HUES64 (cell line): ENCODE measurements around the gene MYO1D.

Experiments
- H3K27ac ChIP-seq: 2 replicates; pipeline ENCODE4 v1.7.0; 2013; ENCODE audit warnings: low read depth, low read length, inconsistent platforms
- H3K27me3 ChIP-seq: 2 replicates; pipeline ENCODE4 v1.6.1; 2013; ENCODE audit warnings: mild to moderate bottlenecking, low read length; ENCODE audit not compliant: insufficient read depth
- H3K36me3 ChIP-seq: 2 replicates; pipeline ENCODE4 v1.6.1; 2013; ENCODE audit warnings: mild to moderate bottlenecking, low read length; ENCODE audit not compliant: insufficient read depth
- H3K4me1 ChIP-seq: 2 replicates; pipeline ENCODE4 v1.6.1; 2013; ENCODE audit warnings: mild to moderate bottlenecking, low read length, moderate library complexity; ENCODE audit not compliant: insufficient read depth
- H3K4me3 ChIP-seq: 2 replicates; pipeline ENCODE4 v1.5.1; 2013; ENCODE audit warnings: mild to moderate bottlenecking, low read length, moderate library complexity
- H3K9ac ChIP-seq: 2 replicates; pipeline ENCODE4 v1.6.1; 2013; ENCODE audit warnings: mild to moderate bottlenecking, low read depth, low read length
- H3K9me3 ChIP-seq: 2 replicates; pipeline ENCODE4 v1.6.1; 2013; ENCODE audit warnings: low read depth, low read length; ENCODE audit not compliant: insufficient read depth
- WGBS: fragments of 150-250, 120-280 bp; methylation state at CpG from one replicate; pipeline ENCODE4 v1.1.7; 2013; ENCODE audit warnings: missing lambda C conversion rate; 5-methylcytosine and 5-hydroxymethylcytosine counted together

Gene MYO1D

GRCh38 chr17:32623196-32623595 lies 253.7 kb downstream of the MYO1D start:
- H3K4me1 ChIP-seq = peaks cover 26% of the 10 kb centered on the region
- no peaks in the 10 kb centered on the region for H3K36me3 ChIP-seq
- no peak overlapping the region for H3K9ac ChIP-seq
- no peak overlapping the region for H3K4me3 ChIP-seq
- WGBS = no CpG with 5 or more reads among the region's 2 CpGs
- H3K9me3 ChIP-seq = no peaks in the 10 kb centered on the region
- no peaks in the 10 kb centered on the region for H3K27me3 ChIP-seq
- H3K27ac ChIP-seq = no peak overlapping the region

- no peaks in the 10 kb centered on the region for H3K9me3 ChIP-seq
- H3K4me3 ChIP-seq = no peak overlapping the region
- 95% methylated on average over 4 of the region's 4 CpGs for WGBS
- H3K9ac ChIP-seq = no peak overlapping the region
- H3K27ac ChIP-seq = no peak overlapping the region
- H3K4me1 ChIP-seq = peaks cover 23% of the 10 kb centered on the region
- H3K27me3 ChIP-seq = no peaks in the 10 kb centered on the region
- no peaks in the 10 kb centered on the region for H3K36me3 ChIP-seq
These were observed 254.4 kb downstream of the MYO1D start for GRCh38 chr17:32622540-32622939.

GRCh38 chr17:32621612-32622312 lies 255.2 kb downstream of the MYO1D start:
- no peaks in the 10 kb centered on the region for H3K9me3 ChIP-seq
- H3K27ac ChIP-seq = no peak overlapping the region
- H3K4me1 ChIP-seq = peaks cover 16% of the 10 kb centered on the region
- H3K9ac ChIP-seq = no peak overlapping the region
- WGBS = 56% methylated on average over 3 of the region's 3 CpGs
- no peaks in the 10 kb centered on the region for H3K27me3 ChIP-seq
- H3K4me3 ChIP-seq = no peak overlapping the region
- no peaks in the 10 kb centered on the region for H3K36me3 ChIP-seq

GRCh38 chr17:32615326-32615725 lies 261.6 kb downstream of the MYO1D start:
- no peaks in the 10 kb centered on the region for H3K36me3 ChIP-seq
- H3K9ac ChIP-seq = no peak overlapping the region
- no peaks in the 10 kb centered on the region for H3K27me3 ChIP-seq
- no peak overlapping the region for H3K4me3 ChIP-seq
- 0 out of 2 replicates have a peak, but pooled peaks cover 3% of the 10 kb centered on the region for H3K4me1 ChIP-seq
- H3K9me3 ChIP-seq = no peaks in the 10 kb centered on the region
- no peak overlapping the region for H3K27ac ChIP-seq
- 88% methylated on average over 3 of the region's 3 CpGs for WGBS

- H3K4me3 ChIP-seq = no peak overlapping the region
- no peak overlapping the region for H3K27ac ChIP-seq
- 82% methylated on average over 4 of the region's 6 CpGs for WGBS
- H3K4me1 ChIP-seq = peaks cover 9% of the 10 kb centered on the region; the same call in 1 of the 2 replicates
- H3K9ac ChIP-seq = no peak overlapping the region
- H3K27me3 ChIP-seq = no peaks in the 10 kb centered on the region
- no peaks in the 10 kb centered on the region for H3K36me3 ChIP-seq
- no peaks in the 10 kb centered on the region for H3K9me3 ChIP-seq
These were observed 266.0 kb downstream of the MYO1D start for GRCh38 chr17:32610943-32611342.

- no peak overlapping the region for H3K4me3 ChIP-seq
- H3K9me3 ChIP-seq = no peaks in the 10 kb centered on the region
- H3K9ac ChIP-seq = no peak overlapping the region
- no peaks in the 10 kb centered on the region for H3K27me3 ChIP-seq
- H3K36me3 ChIP-seq = no peaks in the 10 kb centered on the region
- WGBS = 55% methylated on average over 5 of the region's 7 CpGs
- H3K27ac ChIP-seq = no peak overlapping the region
- peaks cover 9% of the 10 kb centered on the region; the same call in 1 of the 2 replicates for H3K4me1 ChIP-seq
These were observed 266.9 kb downstream of the MYO1D start for GRCh38 chr17:32609884-32610650.

GRCh38 chr17:32609085-32609484 lies 267.8 kb downstream of the MYO1D start:
- Histone ChIP-seq H3K27me3 (no peaks in the 10 kb centered on the region), H3K36me3 (no peaks in the 10 kb centered on the region), H3K4me1 (peaks cover 9% of the 10 kb centered on the region; the same call in 1 of the 2 replicates), H3K9ac (no peak overlapping the region), H3K4me3 (no peak overlapping the region), H3K9me3 (no peaks in the 10 kb centered on the region), H3K27ac (no peak overlapping the region)
- 95% methylated on average over 7 of the region's 7 CpGs for WGBS

- Histone ChIP-seq H3K9ac (no peak overlapping the region), H3K4me3 (no peak overlapping the region), H3K4me1 (peaks cover 9% of the 10 kb centered on the region; the same call in 1 of the 2 replicates), H3K36me3 (no peaks in the 10 kb centered on the region), H3K9me3 (no peaks in the 10 kb centered on the region), H3K27ac (no peak overlapping the region), H3K27me3 (no peaks in the 10 kb centered on the region)
These were observed 268.7 kb downstream of the MYO1D start for GRCh38 chr17:32608267-32608666.

- WGBS = 95% methylated on average over 4 of the region's 4 CpGs
- Histone ChIP-seq H3K9ac (no peak overlapping the region), H3K27ac (no peak overlapping the region), H3K4me3 (no peak overlapping the region), H3K36me3 (no peaks in the 10 kb centered on the region), H3K4me1 (peaks cover 8% of the 10 kb centered on the region), H3K27me3 (no peaks in the 10 kb centered on the region), H3K9me3 (no peaks in the 10 kb centered on the region)
These were observed 272.0 kb downstream of the MYO1D start for GRCh38 chr17:32604966-32605365.

GRCh38 chr17:32602396-32602795 lies 274.5 kb downstream of the MYO1D start:
- Histone ChIP-seq H3K4me3 (no peak overlapping the region), H3K36me3 (no peaks in the 10 kb centered on the region), H3K9me3 (no peaks in the 10 kb centered on the region), H3K27ac (no peak overlapping the region), H3K4me1 (peaks cover 4% of the 10 kb centered on the region; the same call in 1 of the 2 replicates), H3K27me3 (no peaks in the 10 kb centered on the region), H3K9ac (no peak overlapping the region)
- 77% methylated on average over 1 of the region's 2 CpGs for WGBS

GRCh38 chr17:32601866-32602265 lies 275.1 kb downstream of the MYO1D start:
- Histone ChIP-seq H3K27me3 (no peaks in the 10 kb centered on the region), H3K9me3 (no peaks in the 10 kb centered on the region), H3K36me3 (no peaks in the 10 kb centered on the region), H3K9ac (no peak overlapping the region), H3K4me3 (no peak overlapping the region), H3K4me1 (peaks cover 4% of the 10 kb centered on the region; the same call in 1 of the 2 replicates), H3K27ac (no peak overlapping the region)
- 100% methylated on average over 2 of the region's 2 CpGs for WGBS
